SK-N-SH (cell line): ENCODE measurements around the gene URM1. TPM values are rescaled to one million over a fixed set of nuclear protein-coding genes. Genes with fewer than 3 reads are reported as not detected.

Experiments
- CTCF ChIA-PET: fragments of 300-600, 350-600 bp; formaldehyde crosslinking; extraction: SDS; loops from one replicate; lab custom pipeline; 2021; lab: Yijun Ruan, JAX
- POLR2A ChIA-PET: fragments of 350-600 bp; sonication (Branson Sonifier 250); formaldehyde crosslinking; extraction: SDS; loops from one replicate; lab custom pipeline; 2020; ENCODE audit warnings: antibody characterized with exemption, inconsistent platforms; lab: Yijun Ruan, JAX
- DNase-seq: peaks from one replicate; pipeline ENCODE4 v3.0.0; 2012
- H2AFZ ChIP-seq: fragments of 200-600 bp; sonication (generic); 2 replicates; pipeline ENCODE4 v1.8.1; 2016; ENCODE audit warnings: antibody characterized with exemption, mild to moderate bottlenecking, low read depth
- H3F3A ChIP-seq: fragments of 200-600 bp; sonication (generic); replicated peaks from 2 replicates; pipeline ENCODE3; 2016; ENCODE audit warnings: antibody characterized with exemption, mild to moderate bottlenecking; ENCODE audit not compliant: insufficient read depth
- H3K27ac ChIP-seq, 2 experiments: fragments of 200-500 bp in 1 of 2; fragments of 200-600 bp in 1 of 2; sonication (Bioruptor generic) in 1 of 2; sonication (generic), shearing (Covaris generic) in 1 of 2; 2 replicates each; pipeline versions ENCODE4 v1.5.1 to v1.6.1; 2014 to 2016; ENCODE audit warnings: low read depth in 2 of 2, inconsistent platforms in 1 of 2, low read length in 1 of 2, mild to moderate bottlenecking in 1 of 2, mixed read lengths in 1 of 2
- H3K27me3 ChIP-seq: fragments of 200-600 bp; sonication (generic), shearing (Covaris generic); 2 replicates; pipeline ENCODE4 v1.6.1; 2016; ENCODE audit warnings: mixed run types; ENCODE audit not compliant: insufficient read depth
- H3K36me3 ChIP-seq, 2 experiments: fragments of 200-500 bp in 1 of 2; fragments of 200-600 bp in 1 of 2; sonication (Bioruptor generic) in 1 of 2; sonication (generic) in 1 of 2; replicated peaks in 1 of 2; 2 replicates each; pipeline versions ENCODE3 to v1.5.1; 2014 to 2016; ENCODE audit warnings: low read length in 1 of 2, mild to moderate bottlenecking in 1 of 2; ENCODE audit not compliant: insufficient read depth in 2 of 2, control insufficient read depth in 1 of 2
- H3K4me1 ChIP-seq, 2 experiments: fragments of 200-500 bp in 1 of 2; fragments of 200-600 bp in 1 of 2; sonication (Bioruptor generic) in 1 of 2; sonication (generic), shearing (Covaris generic) in 1 of 2; 2 replicates each; pipeline versions ENCODE4 v1.5.1 to v1.6.1; 2014 to 2016; ENCODE audit warnings: low read depth in 1 of 2, low read length in 1 of 2, mixed run types in 1 of 2; ENCODE audit not compliant: insufficient read depth in 2 of 2, control insufficient read depth in 1 of 2
- H3K4me2 ChIP-seq: fragments of 200-600 bp; sonication (generic), shearing (Covaris generic); 2 replicates; pipeline ENCODE4 v1.6.1; 2017; ENCODE audit warnings: mixed run types
- H3K4me3 ChIP-seq, 2 experiments: fragments of 200-500 bp in 1 of 2; fragments of 200-600 bp in 1 of 2; sonication (Bioruptor generic) in 1 of 2; sonication (generic), shearing (Covaris generic) in 1 of 2; 2 replicates each; pipeline versions ENCODE4 v1.5.1 to v1.8.1; 2014 to 2016; ENCODE audit warnings: low read depth in 2 of 2, inconsistent platforms in 1 of 2, low read length in 1 of 2, mild to moderate bottlenecking in 1 of 2, mixed read lengths in 1 of 2, moderate library complexity in 1 of 2
- H3K79me2 ChIP-seq: fragments of 200-600 bp; sonication (generic); 2 replicates; pipeline ENCODE4 v1.8.1; 2017; ENCODE audit warnings: mild to moderate bottlenecking; ENCODE audit not compliant: insufficient read depth
- H3K9ac ChIP-seq: fragments of 200-600 bp; sonication (generic); 2 replicates; pipeline ENCODE4 v1.6.1; 2017; ENCODE audit warnings: mixed run types
- H3K9me2 ChIP-seq: fragments of 200-600 bp; sonication (generic); 2 replicates; pipeline ENCODE4 v1.6.1; 2017; ENCODE audit warnings: mixed run types
- H3K9me3 ChIP-seq: fragments of 200-600 bp; sonication (generic); 2 replicates; pipeline ENCODE4 v1.6.1; 2017; ENCODE audit warnings: mixed run types, mild to moderate bottlenecking, moderate library complexity
- H4K20me1 ChIP-seq: fragments of 200-600 bp; sonication (generic); 2 replicates; pipeline ENCODE4 v1.6.1; 2017; ENCODE audit warnings: mild to moderate bottlenecking, mixed run types; ENCODE audit not compliant: insufficient read depth
- CHD2 ChIP-seq: fragments of 150-350 bp; IDR thresholded peaks from 2 replicates; pipeline ENCODE4 v1.6.1; 2018; ENCODE audit warnings: low read length; ENCODE audit not compliant: partially characterized antibody
- ELF1 ChIP-seq: IDR thresholded peaks from 2 replicates; pipeline ENCODE4 v1.4.0; 2012
- FOSL2 ChIP-seq: IDR thresholded peaks from 2 replicates; pipeline ENCODE4 v1.4.0; 2012; ENCODE audit warnings: low read depth, mild to moderate bottlenecking, moderate library complexity, borderline replicate concordance
- FOXJ3 ChIP-seq: sonication (generic); formaldehyde crosslinking; IDR thresholded peaks from 2 replicates; pipeline ENCODE4 v1.5.1; 2020; ENCODE audit warnings: mild to moderate bottlenecking, missing genetic modification reagents
- FOXM1 ChIP-seq: IDR thresholded peaks from 2 replicates; pipeline ENCODE4 v1.4.0; 2012; ENCODE audit warnings: low read depth, mild to moderate bottlenecking
- GABPA ChIP-seq: IDR thresholded peaks from 2 replicates; pipeline ENCODE4 v1.4.0; 2012; ENCODE audit warnings: low read depth, mild to moderate bottlenecking
- JUND ChIP-seq: IDR thresholded peaks from 2 replicates; pipeline ENCODE4 v1.4.0; 2012
- MXI1 ChIP-seq: IDR thresholded peaks from 2 replicates; pipeline ENCODE4 v1.6.1; 2012; ENCODE audit warnings: mild to moderate bottlenecking, low read depth, low read length, improper control_type of control experiment
- NRF1 ChIP-seq: IDR thresholded peaks from 2 replicates; pipeline ENCODE4 v1.6.1; 2012; ENCODE audit warnings: low read depth, mild to moderate bottlenecking, low read length
- POLR2AphosphoS5 ChIP-seq: IDR thresholded peaks from 2 replicates; pipeline ENCODE4 v1.6.1; 2012; ENCODE audit warnings: low read depth, low read length
- RCOR1 ChIP-seq: fragments of 150-350 bp; IDR thresholded peaks from 2 replicates; pipeline ENCODE4 v1.6.1; 2017; ENCODE audit warnings: antibody characterized with exemption, low read length
- RFX5 ChIP-seq: IDR thresholded peaks from 2 replicates; pipeline ENCODE4 v1.6.1; 2012; ENCODE audit warnings: mild to moderate bottlenecking, improper control_type of control experiment, low read length
- RXRA ChIP-seq: IDR thresholded peaks from 2 replicates; pipeline ENCODE4 v1.4.0; 2012; ENCODE audit warnings: low read depth, mild to moderate bottlenecking, borderline replicate concordance
- SIN3A ChIP-seq: IDR thresholded peaks from 2 replicates; pipeline ENCODE4 v1.6.1; 2012; ENCODE audit warnings: low read depth, mild to moderate bottlenecking, low read length, moderate library complexity, borderline replicate concordance
- WGBS: methylation state at CpG from one replicate; pipeline ENCODE4 v1.1.6; 2017; ENCODE audit warnings: low lambda C conversion rate; 5-methylcytosine and 5-hydroxymethylcytosine counted together
- polyA plus RNA-seq, 3 experiments: library from polyadenylated mRNA; depleted of rRNA; stranded (reverse); fragments of >200 nt; gene quantifications; 2 replicates each; pipeline ENCODE4 v1.2.3, GENCODE V29; 2012
- TF ChIP-seq, protein P1 (sequence below): IDR thresholded peaks from 2 replicates; pipeline ENCODE4 v1.4.0; 2012; ENCODE audit warnings: low read depth, borderline replicate concordance
- TF ChIP-seq, protein P2 (sequence below): IDR thresholded peaks from 2 replicates; pipeline ENCODE4 v1.4.0; 2012; ENCODE audit warnings: low read depth
- TF ChIP-seq, protein P3 (sequence below): fragments of 200-600 bp; sonication (generic); IDR thresholded peaks from 2 replicates; pipeline ENCODE4 v1.6.1; 2017; ENCODE audit warnings: antibody characterized with exemption, mild to moderate bottlenecking, moderate library complexity
- TF ChIP-seq, protein P4 (sequence below): IDR thresholded peaks from 2 replicates; pipeline ENCODE4; 2012
- TF ChIP-seq, protein P5 (sequence below): fragments of 150-350 bp; IDR thresholded peaks from 2 replicates; pipeline ENCODE4 v1.6.1; 2017; ENCODE audit warnings: antibody characterized with exemption, low read length, low read depth, borderline replicate concordance

Gene URM1
- polyA plus RNA-seq, 1 of the 3 experiments (the other 2 are of a cell fraction), result 58.9 TPM

DNA sequence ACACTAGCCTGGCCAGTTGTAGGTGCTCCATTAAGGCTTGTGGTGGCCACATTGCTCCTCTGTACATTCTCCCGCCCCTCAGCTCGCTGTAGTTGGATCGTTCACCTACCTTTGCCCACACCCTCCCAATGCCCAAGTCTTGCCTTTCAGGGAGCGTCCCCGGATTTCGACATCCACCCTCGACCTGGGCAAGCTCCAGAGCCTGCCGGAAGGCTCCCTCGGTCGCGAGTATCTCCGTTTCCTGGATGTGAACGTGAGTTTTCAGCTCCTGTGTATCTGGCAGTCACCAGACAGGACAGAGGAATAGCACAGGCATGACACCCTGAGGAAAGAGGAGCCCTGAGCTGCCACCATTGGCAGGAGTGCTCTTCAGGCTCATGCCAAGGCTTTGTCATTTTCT lies 45.5 kb upstream of the URM1 start:
- ChIA-PET CTCF (interaction anchor here (0.9 kb wide), 1 partner anchor 11 kb away, joined by 3 read pairs; no protein-coding TSS in a partner anchor), POLR2A (no interaction called here)
- H3K4me1 ChIP-seq, result peaks cover 11% of the 10 kb centered on the region in 2 experiments; a peak in 3 of 4 replicates
- TF ChIP-seq RFX5, result no peak
- no peak for TF ChIP-seq NRF1
- TF ChIP-seq, protein P1, sequence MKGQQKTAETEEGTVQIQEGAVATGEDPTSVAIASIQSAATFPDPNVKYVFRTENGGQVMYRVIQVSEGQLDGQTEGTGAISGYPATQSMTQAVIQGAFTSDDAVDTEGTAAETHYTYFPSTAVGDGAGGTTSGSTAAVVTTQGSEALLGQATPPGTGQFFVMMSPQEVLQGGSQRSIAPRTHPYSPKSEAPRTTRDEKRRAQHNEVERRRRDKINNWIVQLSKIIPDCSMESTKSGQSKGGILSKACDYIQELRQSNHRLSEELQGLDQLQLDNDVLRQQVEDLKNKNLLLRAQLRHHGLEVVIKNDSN, result no peak
- no peak for TF ChIP-seq RXRA
- no peaks in the 10 kb centered on the region for H3K9me3 ChIP-seq
- H3K79me2 ChIP-seq, result peaks cover 52% of the 10 kb centered on the region
- H3F3A ChIP-seq, result no peaks in the 10 kb centered on the region
- no peak overlapping the region for H3K9ac ChIP-seq
- no peak overlapping the region for H2AFZ ChIP-seq
- DNase-seq, result no peak
- H3K36me3 ChIP-seq, result peaks cover 14 to 17% of the 10 kb centered on the region in 2 experiments
- H3K9me2 ChIP-seq, result no peaks in the 10 kb centered on the region
- H3K27me3 ChIP-seq, result no peaks in the 10 kb centered on the region
- H3K27ac ChIP-seq, result no peak overlapping the region
- no peak overlapping the region for H3K4me3 ChIP-seq
- H4K20me1 ChIP-seq, result 0 out of 2 replicates have a peak, but pooled peaks cover 4% of the 10 kb centered on the region
- no peak overlapping the region for H3K4me2 ChIP-seq
- WGBS, result 89% methylated on average over 13 of the region's 13 CpGs

DNA sequence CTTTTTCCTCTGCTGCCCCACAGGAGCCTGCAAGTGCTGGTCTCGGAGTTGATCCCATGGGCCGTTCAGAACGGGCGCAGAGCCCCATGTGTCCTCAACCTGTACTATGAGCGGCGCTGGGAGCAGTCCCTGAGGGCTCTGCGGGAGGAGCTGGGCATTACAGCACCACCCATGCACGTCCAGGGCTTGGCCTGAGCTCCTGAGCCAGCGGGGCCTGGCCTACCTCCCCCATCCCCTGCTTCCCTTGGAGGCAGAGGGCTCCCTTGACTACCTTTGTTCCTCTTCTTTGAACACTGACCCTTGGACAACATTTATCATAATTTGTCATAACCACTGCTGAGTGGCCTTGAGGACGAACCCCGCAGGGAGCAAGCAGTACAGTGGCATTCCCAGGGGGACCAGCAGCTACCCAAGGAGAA lies 37.7 kb upstream of the URM1 start:
- H3K9me2 ChIP-seq, result no peaks in the 10 kb centered on the region
- peaks cover 0 to 15% of the 10 kb centered on the region in 2 experiments for H3K36me3 ChIP-seq
- H2AFZ ChIP-seq, result no peak overlapping the region
- no peak for TF ChIP-seq POLR2AphosphoS5
- TF ChIP-seq GABPA, result no peak
- TF ChIP-seq, protein P2, sequence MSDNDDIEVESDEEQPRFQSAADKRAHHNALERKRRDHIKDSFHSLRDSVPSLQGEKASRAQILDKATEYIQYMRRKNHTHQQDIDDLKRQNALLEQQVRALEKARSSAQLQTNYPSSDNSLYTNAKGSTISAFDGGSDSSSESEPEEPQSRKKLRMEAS, result no peak
- TF ChIP-seq CHD2, result no peak
- TF ChIP-seq NRF1, result no peak
- no peak for TF ChIP-seq SIN3A
- TF ChIP-seq, protein P3, sequence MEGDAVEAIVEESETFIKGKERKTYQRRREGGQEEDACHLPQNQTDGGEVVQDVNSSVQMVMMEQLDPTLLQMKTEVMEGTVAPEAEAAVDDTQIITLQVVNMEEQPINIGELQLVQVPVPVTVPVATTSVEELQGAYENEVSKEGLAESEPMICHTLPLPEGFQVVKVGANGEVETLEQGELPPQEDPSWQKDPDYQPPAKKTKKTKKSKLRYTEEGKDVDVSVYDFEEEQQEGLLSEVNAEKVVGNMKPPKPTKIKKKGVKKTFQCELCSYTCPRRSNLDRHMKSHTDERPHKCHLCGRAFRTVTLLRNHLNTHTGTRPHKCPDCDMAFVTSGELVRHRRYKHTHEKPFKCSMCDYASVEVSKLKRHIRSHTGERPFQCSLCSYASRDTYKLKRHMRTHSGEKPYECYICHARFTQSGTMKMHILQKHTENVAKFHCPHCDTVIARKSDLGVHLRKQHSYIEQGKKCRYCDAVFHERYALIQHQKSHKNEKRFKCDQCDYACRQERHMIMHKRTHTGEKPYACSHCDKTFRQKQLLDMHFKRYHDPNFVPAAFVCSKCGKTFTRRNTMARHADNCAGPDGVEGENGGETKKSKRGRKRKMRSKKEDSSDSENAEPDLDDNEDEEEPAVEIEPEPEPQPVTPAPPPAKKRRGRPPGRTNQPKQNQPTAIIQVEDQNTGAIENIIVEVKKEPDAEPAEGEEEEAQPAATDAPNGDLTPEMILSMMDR, result no peak
- TF ChIP-seq, protein P4, sequence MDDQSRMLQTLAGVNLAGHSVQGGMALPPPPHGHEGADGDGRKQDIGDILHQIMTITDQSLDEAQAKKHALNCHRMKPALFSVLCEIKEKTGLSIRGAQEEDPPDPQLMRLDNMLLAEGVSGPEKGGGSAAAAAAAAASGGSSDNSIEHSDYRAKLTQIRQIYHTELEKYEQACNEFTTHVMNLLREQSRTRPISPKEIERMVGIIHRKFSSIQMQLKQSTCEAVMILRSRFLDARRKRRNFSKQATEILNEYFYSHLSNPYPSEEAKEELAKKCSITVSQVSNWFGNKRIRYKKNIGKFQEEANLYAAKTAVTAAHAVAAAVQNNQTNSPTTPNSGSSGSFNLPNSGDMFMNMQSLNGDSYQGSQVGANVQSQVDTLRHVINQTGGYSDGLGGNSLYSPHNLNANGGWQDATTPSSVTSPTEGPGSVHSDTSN, result no peak
- no peak for TF ChIP-seq FOXM1
- no peak for TF ChIP-seq RCOR1
- TF ChIP-seq FOSL2, result no peak
- TF ChIP-seq, protein P5, sequence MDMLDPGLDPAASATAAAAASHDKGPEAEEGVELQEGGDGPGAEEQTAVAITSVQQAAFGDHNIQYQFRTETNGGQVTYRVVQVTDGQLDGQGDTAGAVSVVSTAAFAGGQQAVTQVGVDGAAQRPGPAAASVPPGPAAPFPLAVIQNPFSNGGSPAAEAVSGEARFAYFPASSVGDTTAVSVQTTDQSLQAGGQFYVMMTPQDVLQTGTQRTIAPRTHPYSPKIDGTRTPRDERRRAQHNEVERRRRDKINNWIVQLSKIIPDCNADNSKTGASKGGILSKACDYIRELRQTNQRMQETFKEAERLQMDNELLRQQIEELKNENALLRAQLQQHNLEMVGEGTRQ, result no peak
- no peak for TF ChIP-seq MXI1
- TF ChIP-seq JUND, result no peak
- TF ChIP-seq ELF1, result no peak
- TF ChIP-seq FOXJ3 (CRISPR knock-in tag), result no peak
- no peak overlapping the region for H3K9ac ChIP-seq
- no peak overlapping the region for H3K4me2 ChIP-seq
- H3K4me3 ChIP-seq, result no peak overlapping the region
- H4K20me1 ChIP-seq, result no peaks in the 10 kb centered on the region
- H3F3A ChIP-seq, result peaks cover 3% of the 10 kb centered on the region
- H3K79me2 ChIP-seq, result no peaks in the 10 kb centered on the region
- ChIA-PET POLR2A (interaction anchor here (0.7 to 1.4 kb wide), 3 partner anchors 8 to 1364 kb away, joined by 3 to 4 read pairs (median 3); no protein-coding TSS in a partner anchor), CTCF (interaction anchor here (0.7 to 1.0 kb wide), 2 partner anchors 12 to 28 kb away, joined by 3 to 4 read pairs; no protein-coding TSS in a partner anchor)
- H3K27ac ChIP-seq, result no peak overlapping the region
- no peaks in the 10 kb centered on the region for H3K27me3 ChIP-seq
- DNase-seq, result no peak
- no peaks in the 10 kb centered on the region for H3K9me3 ChIP-seq
- WGBS, result 88% methylated on average over 4 of the region's 11 CpGs
- H3K4me1 ChIP-seq, result no peaks in the 10 kb centered on the region
